Measurements from ENCODE around the gene CHURC1. TPM values are rescaled to one million over a fixed set of nuclear protein-coding genes. Genes with fewer than 3 reads are reported as not detected.

Gene CHURC1
- total RNA-seq, 2 donors from 2014 or later: 27.8 to 38.6 TPM

DNA sequence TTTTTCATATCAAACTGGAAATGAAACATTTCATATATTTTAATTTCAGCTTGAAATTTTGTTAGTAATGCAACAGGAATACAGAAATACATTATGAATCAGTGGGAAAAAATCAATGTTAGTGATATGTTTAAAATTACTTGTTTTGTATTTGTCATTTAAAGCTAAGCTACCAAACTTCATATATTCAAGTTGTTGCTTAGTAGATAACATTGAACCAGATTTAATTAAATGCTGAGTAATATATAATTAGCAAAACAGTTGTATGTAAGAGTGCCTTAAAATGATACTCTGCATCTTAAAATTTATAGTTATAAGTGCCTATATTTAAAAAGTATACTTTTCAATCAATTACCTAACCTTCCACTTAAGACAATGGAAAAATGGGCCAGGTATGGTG, 5.0 kb downstream of the CHURC1 start:
- Mint-ChIP-seq H3K27me3 (no peaks in the 10 kb centered on the region), H3K4me1 (ENCODE audit: low read depth in 2 of 2) (peaks cover 34 to 47% of the 10 kb centered on the region in 2 donors), H3K9me3 (no peaks in the 10 kb centered on the region), H3K4me3 (no peak overlapping the region), H3K36me3 (peaks cover under 1% of the 10 kb centered on the region), H3K27ac (no peak overlapping the region)
- ATAC-seq (no peak), DNase-seq (ENCODE audit: low spot score) (no peak)

DNA sequence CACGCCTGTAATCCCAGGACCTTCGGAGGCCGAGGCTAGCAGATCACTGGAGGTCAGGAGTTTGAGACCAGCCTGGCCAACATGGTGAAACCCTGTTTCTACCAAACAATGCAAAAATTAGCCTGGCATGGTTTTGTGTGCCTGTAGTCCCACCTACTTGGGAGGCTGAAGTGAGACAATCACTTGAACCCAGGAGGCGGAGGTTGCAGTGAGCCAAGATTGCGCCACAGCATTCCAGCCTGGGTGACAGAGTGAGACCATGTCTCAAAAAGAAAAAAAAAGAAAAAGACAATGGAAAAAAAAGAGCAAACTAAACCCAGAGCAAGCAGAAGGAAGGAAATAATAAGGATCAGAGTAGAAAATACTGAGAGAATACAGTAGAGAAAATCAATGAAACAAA, 5.4 kb downstream of the CHURC1 start:
- Mint-ChIP-seq H3K36me3 (peaks cover 4% of the 10 kb centered on the region), H3K9me3 (no peaks in the 10 kb centered on the region), H3K4me3 (no peak overlapping the region), H3K4me1 (ENCODE audit: low read depth in 2 of 2) (peaks cover 33 to 45% of the 10 kb centered on the region in 2 donors), H3K27me3 (no peaks in the 10 kb centered on the region), H3K27ac (no peak overlapping the region)
- DNase-seq (ENCODE audit: low spot score) (no peak), ATAC-seq (no peak)

DNA sequence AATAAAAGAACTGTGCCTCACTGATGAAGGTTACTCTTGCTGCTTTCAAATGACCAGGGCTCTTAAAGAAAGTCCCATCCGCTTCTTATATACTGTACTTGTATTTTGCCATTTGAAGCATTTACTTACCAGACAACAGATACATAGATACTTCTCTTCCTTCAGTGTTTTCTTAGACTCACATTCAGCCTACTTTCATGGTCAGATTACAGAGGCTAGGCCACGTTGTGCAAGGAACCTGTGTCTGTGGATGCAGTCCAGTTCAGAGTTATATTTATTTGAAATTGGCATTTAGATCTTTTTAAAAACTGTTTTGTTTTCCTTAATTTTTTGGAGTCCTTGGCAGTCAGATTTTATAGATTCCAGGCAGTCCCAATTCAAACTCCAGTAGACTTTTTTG, 6.2 kb downstream of the CHURC1 start:
- Mint-ChIP-seq H3K4me3 (no peak overlapping the region), H3K9me3 (no peaks in the 10 kb centered on the region), H3K4me1 (ENCODE audit: low read depth in 2 of 2) (peaks cover 26 to 37% of the 10 kb centered on the region in 2 donors), H3K36me3 (peaks cover 6% of the 10 kb centered on the region), H3K27me3 (no peaks in the 10 kb centered on the region), H3K27ac (peak overlapping the region in 1 of 2 donors; percentile 36)
- ATAC-seq (no peak), DNase-seq (ENCODE audit: low spot score) (no peak)

DNA sequence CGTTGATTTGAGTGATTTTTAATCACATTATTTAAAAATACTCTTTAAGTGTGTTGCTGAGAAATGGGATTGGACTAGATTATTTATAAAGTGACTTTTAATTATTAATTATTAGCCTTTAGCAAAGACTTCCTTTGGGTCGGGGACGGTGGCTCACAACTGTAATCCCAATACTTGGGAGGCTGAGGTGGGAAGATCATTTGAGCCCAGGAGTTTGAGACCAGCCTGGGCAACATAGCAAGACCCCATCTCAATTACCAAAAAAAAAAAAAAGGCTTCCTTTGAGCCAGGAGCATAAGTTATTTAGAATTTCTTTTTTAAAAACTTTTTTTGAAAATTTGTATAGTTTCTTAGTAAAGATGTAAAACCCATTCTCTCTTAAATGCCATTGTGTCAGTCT, 8.8 kb downstream of the CHURC1 start:
- Mint-ChIP-seq H3K4me3 (no peak overlapping the region), H3K27me3 (no peaks in the 10 kb centered on the region), H3K27ac (no peak overlapping the region), H3K4me1 (ENCODE audit: low read depth in 2 of 2) (peaks cover 13 to 21% of the 10 kb centered on the region in 2 donors), H3K9me3 (no peaks in the 10 kb centered on the region), H3K36me3 (peaks cover 10% of the 10 kb centered on the region)
- ATAC-seq: no peak
- no peak for DNase-seq (ENCODE audit: low spot score)

DNA sequence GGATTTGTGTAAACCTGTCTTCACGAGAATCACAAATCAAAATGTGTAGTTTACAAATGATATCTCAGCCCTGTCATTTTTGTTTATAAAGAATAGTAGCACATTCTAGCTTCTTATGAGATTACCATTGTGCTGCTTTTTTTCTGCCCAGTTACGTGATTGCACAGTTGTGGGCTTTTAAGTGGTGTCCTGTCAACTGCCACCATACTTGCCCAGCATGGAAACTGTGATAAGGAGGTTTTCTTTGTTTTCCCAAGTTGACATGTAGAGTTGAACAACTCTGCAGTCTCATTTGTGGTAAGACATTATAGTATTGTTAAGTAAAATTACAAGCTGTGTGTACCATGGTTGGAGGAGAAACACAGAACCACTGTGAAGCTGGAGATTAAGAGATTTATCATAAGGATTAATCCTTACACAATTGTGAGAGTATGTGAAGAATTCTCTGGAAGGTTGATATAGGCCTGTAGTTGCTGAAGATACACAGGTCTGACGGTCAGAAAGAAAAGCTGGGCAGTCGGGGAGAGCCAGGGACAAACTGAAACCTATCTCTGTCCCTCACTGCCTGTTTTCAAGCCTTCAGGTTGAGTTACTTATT, 12.2 kb downstream of the CHURC1 start:
- H3K36me3 Mint-ChIP-seq: peaks cover 10% of the 10 kb centered on the region
- ATAC-seq (no peak), DNase-seq (ENCODE audit: low spot score) (no peak)
- H3K27me3 Mint-ChIP-seq: no peaks in the 10 kb centered on the region
- no peaks in the 10 kb centered on the region for H3K9me3 Mint-ChIP-seq
- peak overlapping the region; percentile 7 for H3K4me3 Mint-ChIP-seq
- peaks cover 6 to 12% of the 10 kb centered on the region in 2 donors for H3K4me1 Mint-ChIP-seq (ENCODE audit: low read depth in 2 of 2)
- H3K27ac Mint-ChIP-seq: no peak overlapping the region

DNA sequence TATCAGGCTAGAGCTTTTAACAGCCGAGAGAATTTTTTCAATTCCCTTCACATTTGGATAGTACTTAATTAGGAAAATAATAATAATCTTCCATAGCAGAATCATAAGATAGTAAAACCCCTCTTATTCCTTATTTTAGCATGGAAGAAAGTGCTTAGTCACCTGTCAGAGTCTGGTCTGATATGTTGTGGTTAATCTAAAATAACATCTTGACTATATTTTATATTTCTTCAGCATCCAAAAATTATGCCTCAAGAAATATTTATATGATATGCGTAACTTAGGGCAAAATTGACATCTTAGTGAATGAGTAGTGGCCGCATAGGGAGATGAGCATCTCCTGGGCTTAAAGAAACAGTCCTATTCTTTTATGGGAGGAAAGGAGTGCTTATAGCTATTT, 12.8 kb downstream of the CHURC1 start:
- no peak overlapping the region for H3K27ac Mint-ChIP-seq
- H3K36me3 Mint-ChIP-seq: peaks cover 10% of the 10 kb centered on the region
- H3K27me3 Mint-ChIP-seq: no peaks in the 10 kb centered on the region
- no peak for ATAC-seq
- no peaks in the 10 kb centered on the region for H3K9me3 Mint-ChIP-seq
- H3K4me3 Mint-ChIP-seq: no peak overlapping the region
- no peak for DNase-seq (ENCODE audit: low spot score)
- H3K4me1 Mint-ChIP-seq (ENCODE audit: low read depth in 2 of 2): peaks cover 6 to 8% of the 10 kb centered on the region in 2 donors

DNA sequence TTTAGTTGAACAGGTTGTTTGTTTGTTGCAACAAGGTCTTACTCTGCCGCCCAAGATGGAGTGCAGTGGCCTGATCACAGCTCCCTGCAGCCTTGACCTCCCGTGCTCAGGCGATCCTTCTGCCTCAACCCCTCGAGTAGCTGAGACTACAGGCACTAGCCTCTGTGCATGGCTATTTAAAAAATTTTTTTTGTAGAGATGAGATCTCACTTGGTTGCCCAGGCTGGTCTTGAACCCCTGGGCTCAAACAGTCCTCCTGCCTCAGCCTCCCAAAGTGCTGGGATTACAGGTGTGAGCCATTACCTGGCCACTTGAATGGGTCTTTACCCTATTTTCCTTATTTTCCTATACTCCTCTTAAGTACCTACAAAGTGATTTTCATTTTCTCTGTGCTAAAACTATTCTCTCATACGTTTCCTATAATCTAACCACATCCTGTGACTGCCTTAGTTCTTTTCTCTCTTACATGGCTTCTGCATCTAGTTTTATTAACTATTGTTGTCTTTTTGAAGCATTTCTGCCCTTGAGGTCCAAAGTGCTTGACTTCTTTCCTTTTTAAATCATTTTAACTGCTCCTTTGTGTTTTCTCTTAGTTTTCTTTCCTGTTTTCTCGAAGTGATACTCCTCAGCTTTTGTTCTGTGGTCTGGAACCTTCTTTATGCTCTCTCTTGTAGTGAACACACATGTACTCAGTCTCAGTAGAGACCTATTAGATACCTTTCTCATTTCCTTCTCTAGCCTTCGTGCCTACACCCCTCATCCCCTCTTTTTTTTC, 14.2 kb downstream of the CHURC1 start:
- H3K9me3 Mint-ChIP-seq: no peaks in the 10 kb centered on the region
- H3K4me3 Mint-ChIP-seq: no peak overlapping the region
- H3K4me1 Mint-ChIP-seq (ENCODE audit: low read depth in 2 of 2): peaks cover 6 to 8% of the 10 kb centered on the region in 2 donors
- H3K27me3 Mint-ChIP-seq: no peaks in the 10 kb centered on the region
- DNase-seq (ENCODE audit: low spot score) (no peak), ATAC-seq (peak; percentile 65 to 68)
- peaks cover 10% of the 10 kb centered on the region for H3K36me3 Mint-ChIP-seq
- H3K27ac Mint-ChIP-seq: no peak overlapping the region

DNA sequence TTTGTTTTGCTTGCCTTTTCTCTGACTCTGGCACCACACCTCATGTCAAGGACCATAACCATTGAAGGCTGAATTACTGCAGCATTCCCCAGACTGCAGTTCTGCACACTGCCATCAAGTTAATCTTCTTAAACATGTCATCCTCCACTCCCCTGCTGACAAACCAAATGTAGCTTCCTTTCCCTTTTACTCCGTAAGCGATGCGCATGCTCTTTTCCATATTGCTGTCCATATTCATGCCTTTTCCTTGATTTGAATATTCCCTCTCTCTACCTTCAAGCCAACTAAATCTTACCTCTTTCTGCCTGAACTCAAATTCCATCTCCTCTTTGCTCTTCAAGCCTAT, 14.7 kb downstream of the CHURC1 start:
- peaks cover 10% of the 10 kb centered on the region for H3K36me3 Mint-ChIP-seq

DNA sequence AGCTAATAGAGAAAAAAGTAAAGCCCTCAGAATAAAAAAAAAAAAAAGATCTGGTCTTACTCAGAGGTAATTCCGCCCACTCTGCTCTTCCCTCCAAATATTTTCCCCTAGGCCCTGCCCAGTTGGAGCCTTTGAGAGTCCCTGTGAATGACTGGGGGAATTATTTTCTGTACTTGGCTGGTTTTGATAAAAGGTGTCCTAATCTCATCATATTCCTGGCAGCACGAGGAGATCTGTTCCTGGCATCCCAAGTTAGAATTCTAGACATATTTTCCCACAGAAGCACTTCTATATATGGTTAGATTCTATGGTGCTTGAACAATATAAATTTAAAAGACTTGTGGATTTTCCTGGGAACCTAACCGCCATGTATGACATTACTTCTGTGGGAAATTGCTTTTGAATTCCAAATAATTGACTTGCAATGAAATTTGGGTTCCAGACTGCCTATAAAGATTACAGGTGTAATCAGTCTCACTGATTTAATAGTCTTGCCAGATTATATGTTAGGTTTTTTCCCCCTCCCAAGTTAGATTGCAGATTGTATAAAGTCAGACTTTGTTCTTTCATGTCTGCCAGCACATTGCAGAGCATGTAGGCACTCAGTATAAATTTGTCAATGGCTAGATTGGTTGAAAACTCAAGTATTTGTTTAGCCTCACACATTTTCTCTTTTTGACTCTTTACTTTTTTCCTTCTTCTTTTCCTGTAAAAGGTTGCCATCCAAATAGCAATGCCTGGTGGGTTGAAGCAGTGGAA, 16.0 kb downstream of the CHURC1 start:
- ATAC-seq (no peak), DNase-seq (ENCODE audit: low spot score) (no peak)
- Mint-ChIP-seq H3K4me1 (ENCODE audit: low read depth in 2 of 2) (peaks cover 16 to 18% of the 10 kb centered on the region in 2 donors), H3K36me3 (peaks cover 8% of the 10 kb centered on the region), H3K4me3 (no peak overlapping the region), H3K27ac (no peak overlapping the region), H3K27me3 (no peaks in the 10 kb centered on the region), H3K9me3 (no peaks in the 10 kb centered on the region)

More for the DNA sequence above, 14.7 kb downstream of the CHURC1 start:
- H3K27ac Mint-ChIP-seq: no peak overlapping the region
- peaks cover 6 to 8% of the 10 kb centered on the region in 2 donors for H3K4me1 Mint-ChIP-seq (ENCODE audit: low read depth in 2 of 2)
- no peaks in the 10 kb centered on the region for H3K27me3 Mint-ChIP-seq
- DNase-seq (ENCODE audit: low spot score) (no peak), ATAC-seq (no peak)
- no peak overlapping the region for H3K4me3 Mint-ChIP-seq
- H3K9me3 Mint-ChIP-seq: no peaks in the 10 kb centered on the region

DNA sequence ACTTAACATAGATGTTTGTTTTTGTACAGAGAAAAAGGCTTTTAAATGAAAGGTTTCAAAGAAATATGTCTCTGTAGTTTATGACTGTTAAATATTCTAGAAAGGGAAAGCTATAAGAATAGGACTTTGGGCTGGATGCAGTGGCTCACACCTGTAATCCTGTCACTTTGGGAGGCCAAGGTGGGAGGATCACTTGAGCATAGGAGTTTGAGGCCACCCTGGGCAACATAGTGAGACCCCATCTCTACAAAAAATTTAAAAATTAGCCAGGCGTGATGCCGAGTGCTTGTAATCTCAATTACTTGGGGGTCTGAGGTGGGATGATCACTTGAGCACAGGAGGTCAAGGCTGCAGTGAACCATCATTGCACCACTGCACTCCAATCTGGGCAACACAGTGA, 16.9 kb downstream of the CHURC1 start:
- H3K27ac Mint-ChIP-seq: no peak overlapping the region
- H3K4me3 Mint-ChIP-seq: no peak overlapping the region

DNA sequence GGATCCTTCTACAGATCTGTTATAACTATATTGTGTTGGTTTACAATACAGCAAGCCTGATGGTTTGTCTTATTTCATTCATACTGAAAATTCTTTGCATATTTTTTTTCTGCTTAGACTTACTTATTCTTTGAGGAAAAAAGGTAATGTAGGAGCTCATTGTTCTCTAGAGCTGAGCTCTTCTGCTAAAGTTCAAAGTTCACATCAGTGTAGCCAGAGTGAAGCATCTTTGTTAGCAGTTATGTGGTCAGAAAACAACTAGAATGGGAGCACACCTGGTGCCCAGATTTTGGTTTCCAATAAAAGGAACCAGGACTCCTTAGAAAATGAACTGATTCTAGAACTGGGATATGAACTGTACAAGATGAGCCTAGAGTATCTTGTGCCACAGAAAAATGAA, 18.0 kb downstream of the CHURC1 start:
- H3K36me3 Mint-ChIP-seq: peaks cover 4% of the 10 kb centered on the region
- no peak for DNase-seq (ENCODE audit: low spot score)
- H3K4me3 Mint-ChIP-seq: no peak overlapping the region
- H3K27me3 Mint-ChIP-seq: no peaks in the 10 kb centered on the region
- H3K4me1 Mint-ChIP-seq (ENCODE audit: low read depth in 2 of 2): peaks cover 15 to 20% of the 10 kb centered on the region in 2 donors
- H3K27ac Mint-ChIP-seq: no peak overlapping the region
- ATAC-seq: no peak
- no peaks in the 10 kb centered on the region for H3K9me3 Mint-ChIP-seq

More for the DNA sequence above, 16.9 kb downstream of the CHURC1 start:
- no peaks in the 10 kb centered on the region for H3K9me3 Mint-ChIP-seq
- DNase-seq (ENCODE audit: low spot score) (no peak), ATAC-seq (no peak)
- peaks cover 20 to 24% of the 10 kb centered on the region in 2 donors for H3K4me1 Mint-ChIP-seq (ENCODE audit: low read depth in 2 of 2)
- peaks cover 8% of the 10 kb centered on the region for H3K36me3 Mint-ChIP-seq
- H3K27me3 Mint-ChIP-seq: no peaks in the 10 kb centered on the region

DNA sequence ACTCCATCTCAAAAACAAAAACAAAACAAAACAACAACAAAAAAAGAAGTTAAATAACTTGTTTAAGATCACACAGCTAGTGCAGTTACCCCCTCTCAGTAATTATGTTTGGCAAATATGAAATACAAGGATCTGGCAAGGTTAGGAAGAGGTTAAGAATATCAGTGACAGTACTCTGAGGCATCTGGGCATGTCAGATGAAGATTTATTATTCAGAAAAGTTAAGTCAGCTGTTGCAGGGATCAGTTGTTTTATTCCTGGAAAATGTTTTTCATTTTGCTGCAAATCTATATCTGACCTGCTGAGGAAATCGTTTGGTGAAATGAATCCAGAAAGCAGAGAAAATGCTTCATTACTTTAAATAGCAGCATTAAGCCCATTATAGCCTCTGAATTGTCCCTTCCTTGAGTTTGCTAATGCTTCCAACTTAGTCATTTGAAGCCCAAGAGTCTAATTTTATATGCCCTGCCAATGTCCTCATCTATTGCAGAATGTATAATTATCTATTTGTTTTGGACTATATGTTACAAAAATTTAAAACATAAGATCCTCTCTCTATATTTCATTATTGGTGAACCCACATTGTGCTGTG, 20.2 kb downstream of the CHURC1 start:
- ATAC-seq (no peak), DNase-seq (ENCODE audit: low spot score) (no peak)
- no peaks in the 10 kb centered on the region for H3K9me3 Mint-ChIP-seq
- peaks cover 4% of the 10 kb centered on the region for H3K36me3 Mint-ChIP-seq
- peak overlapping the region; percentile 66 to 95 for H3K27ac Mint-ChIP-seq
- no peaks in the 10 kb centered on the region for H3K27me3 Mint-ChIP-seq
- peak overlapping the region; percentile 34 for H3K4me3 Mint-ChIP-seq
- peaks cover 24 to 26% of the 10 kb centered on the region in 2 donors for H3K4me1 Mint-ChIP-seq (ENCODE audit: low read depth in 2 of 2)

DNA sequence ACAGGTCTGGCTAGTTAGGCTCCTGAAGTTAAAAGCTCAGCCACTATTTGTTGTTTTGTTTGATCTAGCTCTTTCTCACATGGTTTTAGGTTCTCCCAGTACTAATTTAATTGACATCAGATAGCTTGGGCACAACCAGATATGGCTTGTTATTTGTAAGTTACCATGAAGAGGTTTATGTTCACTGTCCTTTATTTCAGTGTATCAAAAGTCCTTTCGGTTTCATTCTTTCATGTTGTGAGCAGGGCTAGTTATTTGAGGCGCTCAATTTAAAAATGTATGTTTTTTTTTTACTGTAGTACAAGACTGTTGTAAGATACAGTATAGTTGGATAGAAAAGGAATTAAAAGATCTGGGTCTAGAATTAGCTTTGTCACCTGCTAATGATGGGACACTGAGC, 21.3 kb downstream of the CHURC1 start:
- peak overlapping the region; percentile 66 to 95 for H3K27ac Mint-ChIP-seq
- no peaks in the 10 kb centered on the region for H3K27me3 Mint-ChIP-seq
- peaks cover 24% of the 10 kb centered on the region in 2 donors for H3K4me1 Mint-ChIP-seq (ENCODE audit: low read depth in 2 of 2)
- H3K9me3 Mint-ChIP-seq: no peaks in the 10 kb centered on the region
- H3K36me3 Mint-ChIP-seq: peaks cover 4% of the 10 kb centered on the region
- ATAC-seq (peak; percentile 46 to 70), DNase-seq (ENCODE audit: low spot score) (no peak)
- H3K4me3 Mint-ChIP-seq: peak overlapping the region; percentile 75
